Measurements from ENCODE around the gene TSPAN9. TPM values are rescaled to one million over a fixed set of nuclear protein-coding genes. Genes with fewer than 3 reads are reported as not detected.

Gene TSPAN9
- total RNA-seq, 1 experiment from 2014 or later = 13.2 TPM

GRCh38 chr12:3178671-3179313 is 101.6 kb downstream of the TSPAN9 start:
- Histone ChIP-seq H3K79me2 (ENCODE audit: insufficient read depth, low read length) (no peaks in the 10 kb centered on the region), H3K9ac (ENCODE audit: low read length) (no peak overlapping the region), H3K4me2 (ENCODE audit: low read length) (no peak overlapping the region), H3K27ac (ENCODE audit: low read depth, low read length) (no peak overlapping the region), H4K20me1 (ENCODE audit: insufficient read depth) (no peaks in the 10 kb centered on the region), H3K27me3 (ENCODE audit: insufficient read depth, low read length) (no peaks in the 10 kb centered on the region), H3K4me3 (replicated peaks in 1 of 2; ENCODE audit: low read depth in 1 of 2, low read length in 2 of 2) (no peak overlapping the region), H3K9me3 (ENCODE audit: control insufficient read depth in 1 of 2, insufficient read depth in 1 of 2, low read depth in 1 of 2, low read length in 2 of 2) (no peaks in the 10 kb centered on the region), H3K4me1 (ENCODE audit: control insufficient read depth in 1 of 2, insufficient read depth in 2 of 2, low read length in 2 of 2) (no peaks in the 10 kb centered on the region), H2AFZ (ENCODE audit: low read depth, low read length, poor library complexity, severe bottlenecking) (no peak overlapping the region), H3K36me3 (ENCODE audit: control insufficient read depth in 1 of 2, insufficient read depth in 2 of 2, low read length in 2 of 2) (no peaks in the 10 kb centered on the region), H3K9me2 (ENCODE audit: insufficient read depth) (no peaks in the 10 kb centered on the region)
- BruUV-seq (replicated peaks) = no TSS peak
- DNase-seq (ENCODE audit: low read depth, low spot score) = no peak
- POLR2A ChIA-PET = no interaction called here
- RAD21 ChIA-PET (ENCODE audit: low non-redundant PET in 1 of 2, low total read pairs in 2 of 2, uncharacterized antibody in 2 of 2, unreplicated experiment in 2 of 2) = no interaction called here
- no peak for ATAC-seq
- CTCF ChIA-PET = no interaction called here
- TF ChIP-seq YY1 (IDR thresholded peaks at IDR 0.05; ENCODE audit: extremely low read depth, insufficient replicate concordance, low read depth, low read length) (no peak), EZH2 (IDR thresholded peaks at IDR 0.05) (no peak), ZFX (IDR thresholded peaks at IDR 0.05) (no peak), TCF7L2 (IDR thresholded peaks at IDR 0.05; ENCODE audit: borderline replicate concordance, extremely low read depth, insufficient read depth, insufficient read length) (no peak), JUND (IDR thresholded peaks at IDR 0.05) (no peak)
- TF ChIP-seq, protein P1, sequence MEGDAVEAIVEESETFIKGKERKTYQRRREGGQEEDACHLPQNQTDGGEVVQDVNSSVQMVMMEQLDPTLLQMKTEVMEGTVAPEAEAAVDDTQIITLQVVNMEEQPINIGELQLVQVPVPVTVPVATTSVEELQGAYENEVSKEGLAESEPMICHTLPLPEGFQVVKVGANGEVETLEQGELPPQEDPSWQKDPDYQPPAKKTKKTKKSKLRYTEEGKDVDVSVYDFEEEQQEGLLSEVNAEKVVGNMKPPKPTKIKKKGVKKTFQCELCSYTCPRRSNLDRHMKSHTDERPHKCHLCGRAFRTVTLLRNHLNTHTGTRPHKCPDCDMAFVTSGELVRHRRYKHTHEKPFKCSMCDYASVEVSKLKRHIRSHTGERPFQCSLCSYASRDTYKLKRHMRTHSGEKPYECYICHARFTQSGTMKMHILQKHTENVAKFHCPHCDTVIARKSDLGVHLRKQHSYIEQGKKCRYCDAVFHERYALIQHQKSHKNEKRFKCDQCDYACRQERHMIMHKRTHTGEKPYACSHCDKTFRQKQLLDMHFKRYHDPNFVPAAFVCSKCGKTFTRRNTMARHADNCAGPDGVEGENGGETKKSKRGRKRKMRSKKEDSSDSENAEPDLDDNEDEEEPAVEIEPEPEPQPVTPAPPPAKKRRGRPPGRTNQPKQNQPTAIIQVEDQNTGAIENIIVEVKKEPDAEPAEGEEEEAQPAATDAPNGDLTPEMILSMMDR (IDR thresholded peaks at IDR 0.05 in 2 of 3, conservative IDR thresholded peaks at IDR 0.05 in 1 of 3; ENCODE audit: borderline replicate concordance in 1 of 3, insufficient read depth in 1 of 3, low read depth in 2 of 3, low read length in 2 of 3) = no peak
- intact Hi-C loops (cut with micrococcal nuclease) = no loop called here

DNA sequence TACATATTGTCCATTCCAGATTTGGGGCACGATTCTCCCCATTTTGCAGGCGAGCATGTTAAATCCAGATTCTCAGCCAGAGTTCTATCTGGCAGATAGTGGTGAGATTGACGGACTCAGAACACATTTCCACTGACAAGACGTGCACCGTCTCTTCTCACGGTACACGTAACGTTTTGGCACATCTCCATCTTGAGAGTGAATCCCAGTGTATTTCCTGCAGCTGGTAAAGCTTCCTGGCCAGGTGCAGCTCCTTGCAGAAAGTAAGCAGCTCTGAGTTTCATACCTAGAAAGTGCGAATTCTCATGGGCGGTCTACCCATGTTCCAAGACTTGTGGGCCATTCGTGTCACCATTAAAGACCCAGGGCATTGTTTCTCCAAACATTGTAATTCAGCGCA is 102.6 kb downstream of the TSPAN9 start:
- H3K9me3 ChIP-seq (ENCODE audit: control insufficient read depth in 1 of 2, insufficient read depth in 1 of 2, low read depth in 1 of 2, low read length in 2 of 2) = no peaks in the 10 kb centered on the region
- no peaks in the 10 kb centered on the region for H4K20me1 ChIP-seq (ENCODE audit: insufficient read depth)
- no peaks in the 10 kb centered on the region; a peak in 1 of 4 replicates for H3K4me1 ChIP-seq (ENCODE audit: control insufficient read depth in 1 of 2, insufficient read depth in 2 of 2, low read length in 2 of 2)
- POLR2A ChIA-PET = no interaction called here
- BruUV-seq (replicated peaks) = no TSS peak
- CTCF ChIA-PET = no interaction called here
- H3K9me2 ChIP-seq (ENCODE audit: insufficient read depth) = no peaks in the 10 kb centered on the region
- DNase-seq (ENCODE audit: low read depth, low spot score) (no peak), ATAC-seq (no peak)
- intact Hi-C loops (cut with micrococcal nuclease) = no loop called here
- no peak for TF ChIP-seq FOSL1 (IDR thresholded peaks at IDR 0.05; ENCODE audit: low read depth)
- TF ChIP-seq, protein P1 (IDR thresholded peaks at IDR 0.05 in 2 of 3, conservative IDR thresholded peaks at IDR 0.05 in 1 of 3; ENCODE audit: borderline replicate concordance in 1 of 3, insufficient read depth in 1 of 3, low read depth in 2 of 3, low read length in 2 of 3) = no peak
- no peak for TF ChIP-seq CBX3 (IDR thresholded peaks at IDR 0.05; ENCODE audit: low read depth)
- TF ChIP-seq SRF (IDR thresholded peaks at IDR 0.05; ENCODE audit: low read depth) = no peak
- TF ChIP-seq RAD21 (IDR thresholded peaks at IDR 0.05; ENCODE audit: low read depth) = no peak
- TF ChIP-seq CEBPB (IDR thresholded peaks at IDR 0.05; ENCODE audit: low read depth) = no peak
- no peak for TF ChIP-seq EZH2phosphoT487 (IDR thresholded peaks at IDR 0.05; ENCODE audit: borderline replicate concordance)
- TF ChIP-seq YY1 (IDR thresholded peaks at IDR 0.05; ENCODE audit: extremely low read depth, insufficient replicate concordance, low read depth, low read length) = no peak
- no peak for TF ChIP-seq TCF7L2 (IDR thresholded peaks at IDR 0.05; ENCODE audit: borderline replicate concordance, extremely low read depth, insufficient read depth, insufficient read length)
- TF ChIP-seq SP1 (IDR thresholded peaks at IDR 0.05; ENCODE audit: low read depth) = no peak
- TF ChIP-seq ATF3 (IDR thresholded peaks at IDR 0.05) = no peak
- no peak overlapping the region for H3K27ac ChIP-seq (ENCODE audit: low read depth, low read length)
- H3K27me3 ChIP-seq (ENCODE audit: insufficient read depth, low read length) = no peaks in the 10 kb centered on the region
- no peak overlapping the region for H3K4me3 ChIP-seq (replicated peaks in 1 of 2; ENCODE audit: low read depth in 1 of 2, low read length in 2 of 2)
- H3K9ac ChIP-seq (ENCODE audit: low read length) = no peak overlapping the region
- H3K36me3 ChIP-seq (ENCODE audit: control insufficient read depth in 1 of 2, insufficient read depth in 2 of 2, low read length in 2 of 2) = no peaks in the 10 kb centered on the region
- RAD21 ChIA-PET (ENCODE audit: low non-redundant PET in 1 of 2, low total read pairs in 2 of 2, uncharacterized antibody in 2 of 2, unreplicated experiment in 2 of 2) = no interaction called here
- H3K4me2 ChIP-seq (ENCODE audit: low read length) = no peak overlapping the region
- H2AFZ ChIP-seq (ENCODE audit: low read depth, low read length, poor library complexity, severe bottlenecking) = no peak overlapping the region
- H3K79me2 ChIP-seq (ENCODE audit: insufficient read depth, low read length) = no peaks in the 10 kb centered on the region

Data from HCT116 (cell line).